Ovary (tissue), 3 donors: ENCODE results near the gene SLC27A1.

Experiments used
- EP300 ChIP-seq: sonication (generic); formaldehyde crosslinking; IDR thresholded peaks from one replicate; pipeline ENCODE4 v1.6.1; 2017; ENCODE audit warnings: antibody characterized with exemption
- POLR2A ChIP-seq: fragments of 450-650 bp; IDR thresholded peaks from one replicate; pipeline ENCODE4 v1.6.1; 2017; ENCODE audit warnings: antibody characterized with exemption, mild to moderate bottlenecking, moderate library complexity
- TF ChIP-seq, protein P1 (sequence below), 3 donors: fragments of 450-650 bp in 2 of 3; fragments of 200-600 bp in 1 of 3; IDR thresholded peaks; one replicate each; pipeline versions ENCODE4 v1.5.1 to v1.8.0; 2016 to 2022; ENCODE audit warnings: antibody characterized with exemption in 3 of 3, mild to moderate bottlenecking in 1 of 3
- donor health status: DM: no; HTN: no; CAD: no.

DNA sequence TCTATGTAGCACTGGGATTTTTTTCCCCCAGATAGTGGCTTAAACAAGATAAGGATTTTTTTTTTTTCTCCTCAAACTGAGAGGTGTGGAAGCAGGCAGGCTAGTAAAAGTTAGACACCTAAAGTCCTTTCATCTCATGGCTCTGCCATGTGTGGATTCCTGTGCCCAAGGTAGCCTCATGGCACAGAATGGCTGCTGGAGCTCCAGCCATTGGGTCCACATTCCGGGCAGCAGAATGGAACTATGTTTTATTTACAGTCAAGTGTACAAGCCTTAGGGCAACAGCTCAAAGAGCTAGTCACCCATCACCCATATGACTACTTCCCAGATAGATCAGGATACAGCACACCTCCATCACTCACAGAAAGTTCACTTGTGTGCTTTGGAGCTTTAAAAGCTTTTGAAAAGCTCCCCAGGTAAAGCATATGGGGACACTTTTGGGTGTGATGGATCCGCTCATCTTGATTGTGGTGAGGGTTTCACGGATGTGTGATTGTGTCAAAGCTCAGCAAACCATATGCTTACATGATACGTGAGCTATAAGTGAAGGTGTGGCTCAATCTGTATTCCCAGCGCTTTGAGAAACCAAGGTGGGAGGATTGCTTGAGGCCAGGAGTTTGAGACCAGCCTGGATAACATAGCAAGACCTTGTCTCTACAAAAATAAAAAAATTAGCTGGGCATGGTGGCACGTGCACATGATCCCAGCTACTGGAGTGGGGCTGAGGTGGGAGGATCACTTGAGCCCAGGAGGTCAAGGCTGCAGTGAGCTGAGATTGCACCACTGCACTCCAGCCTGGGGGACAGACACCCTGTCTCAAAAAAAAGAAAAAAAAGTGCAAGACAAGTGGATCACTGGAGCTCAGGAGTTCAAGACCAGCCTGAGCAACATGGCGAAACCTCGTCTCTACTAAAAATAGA, 59.2 kb downstream of the SLC27A1 start:
- TF ChIP-seq, protein P1, sequence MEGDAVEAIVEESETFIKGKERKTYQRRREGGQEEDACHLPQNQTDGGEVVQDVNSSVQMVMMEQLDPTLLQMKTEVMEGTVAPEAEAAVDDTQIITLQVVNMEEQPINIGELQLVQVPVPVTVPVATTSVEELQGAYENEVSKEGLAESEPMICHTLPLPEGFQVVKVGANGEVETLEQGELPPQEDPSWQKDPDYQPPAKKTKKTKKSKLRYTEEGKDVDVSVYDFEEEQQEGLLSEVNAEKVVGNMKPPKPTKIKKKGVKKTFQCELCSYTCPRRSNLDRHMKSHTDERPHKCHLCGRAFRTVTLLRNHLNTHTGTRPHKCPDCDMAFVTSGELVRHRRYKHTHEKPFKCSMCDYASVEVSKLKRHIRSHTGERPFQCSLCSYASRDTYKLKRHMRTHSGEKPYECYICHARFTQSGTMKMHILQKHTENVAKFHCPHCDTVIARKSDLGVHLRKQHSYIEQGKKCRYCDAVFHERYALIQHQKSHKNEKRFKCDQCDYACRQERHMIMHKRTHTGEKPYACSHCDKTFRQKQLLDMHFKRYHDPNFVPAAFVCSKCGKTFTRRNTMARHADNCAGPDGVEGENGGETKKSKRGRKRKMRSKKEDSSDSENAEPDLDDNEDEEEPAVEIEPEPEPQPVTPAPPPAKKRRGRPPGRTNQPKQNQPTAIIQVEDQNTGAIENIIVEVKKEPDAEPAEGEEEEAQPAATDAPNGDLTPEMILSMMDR (IDR thresholded peaks at IDR 0.05): no peak
- TF ChIP-seq EP300 (no peak), POLR2A (no peak)
